ENCODE measurements around the gene C16orf95.

DNA sequence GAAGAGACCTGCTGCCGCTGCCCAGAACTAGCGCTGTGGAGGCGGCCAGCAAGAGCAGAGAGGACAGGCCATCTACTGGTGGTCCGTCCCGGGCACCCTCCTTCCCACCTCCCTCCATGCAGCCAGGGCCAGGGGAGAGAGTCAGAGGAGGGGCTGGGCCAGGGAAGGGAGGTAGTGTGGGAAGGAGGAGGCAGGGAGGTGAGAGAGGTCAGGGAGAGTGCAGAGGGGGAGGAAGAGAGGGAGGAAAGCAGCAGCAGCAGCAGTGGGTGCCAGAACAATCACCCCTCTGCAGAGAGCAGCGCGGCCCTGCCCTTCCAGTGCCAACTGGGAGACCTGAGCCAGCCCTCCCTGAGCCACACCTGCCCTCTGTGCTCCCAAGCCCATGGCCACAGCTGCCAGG, 6.6 kb downstream of the C16orf95 start:
- no peak for TF ChIP-seq CTCF (IDR thresholded peaks at IDR 0.05)
- no peak for TF ChIP-seq EP300 (IDR thresholded peaks at IDR 0.05)

All from sigmoid colon (tissue), 4 donors.